HCT116 (cell line): ENCODE measurements around the gene TBPL1.

Source experiments
- EZH2phosphoT487 ChIP-seq: fragments of 200-600 bp; IDR thresholded peaks from 2 replicates; pipeline ENCODE4 v1.6.1; 2018; ENCODE audit warnings: antibody characterized with exemption, borderline replicate concordance
- JUND ChIP-seq: IDR thresholded peaks from 2 replicates; pipeline ENCODE4 v1.6.1; 2012
- SRF ChIP-seq: IDR thresholded peaks from 2 replicates; pipeline ENCODE4 v1.6.1; 2012; ENCODE audit warnings: low read depth
- TF ChIP-seq, protein P1 (sequence below), 3 experiments: fragments of 200-600 bp in 1 of 3; sonication (generic) in 1 of 3; IDR thresholded peaks in 2 of 3; conservative IDR thresholded peaks in 1 of 3; 2 replicates each; pipeline ENCODE4 v1.5.1; 2012 to 2017; ENCODE audit warnings: low read depth in 2 of 3, low read length in 2 of 3, antibody characterized with exemption in 1 of 3, borderline replicate concordance in 1 of 3, control low read depth in 1 of 3, mild to moderate bottlenecking in 1 of 3, mixed read lengths in 1 of 3, mixed run types in 1 of 3, moderate library complexity in 1 of 3; ENCODE audit not compliant: insufficient read depth in 1 of 3

- TF ChIP-seq SRF (no peak), EZH2phosphoT487 (no peak), JUND (no peak)
- TF ChIP-seq, protein P1, sequence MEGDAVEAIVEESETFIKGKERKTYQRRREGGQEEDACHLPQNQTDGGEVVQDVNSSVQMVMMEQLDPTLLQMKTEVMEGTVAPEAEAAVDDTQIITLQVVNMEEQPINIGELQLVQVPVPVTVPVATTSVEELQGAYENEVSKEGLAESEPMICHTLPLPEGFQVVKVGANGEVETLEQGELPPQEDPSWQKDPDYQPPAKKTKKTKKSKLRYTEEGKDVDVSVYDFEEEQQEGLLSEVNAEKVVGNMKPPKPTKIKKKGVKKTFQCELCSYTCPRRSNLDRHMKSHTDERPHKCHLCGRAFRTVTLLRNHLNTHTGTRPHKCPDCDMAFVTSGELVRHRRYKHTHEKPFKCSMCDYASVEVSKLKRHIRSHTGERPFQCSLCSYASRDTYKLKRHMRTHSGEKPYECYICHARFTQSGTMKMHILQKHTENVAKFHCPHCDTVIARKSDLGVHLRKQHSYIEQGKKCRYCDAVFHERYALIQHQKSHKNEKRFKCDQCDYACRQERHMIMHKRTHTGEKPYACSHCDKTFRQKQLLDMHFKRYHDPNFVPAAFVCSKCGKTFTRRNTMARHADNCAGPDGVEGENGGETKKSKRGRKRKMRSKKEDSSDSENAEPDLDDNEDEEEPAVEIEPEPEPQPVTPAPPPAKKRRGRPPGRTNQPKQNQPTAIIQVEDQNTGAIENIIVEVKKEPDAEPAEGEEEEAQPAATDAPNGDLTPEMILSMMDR (IDR thresholded peaks at IDR 0.05 in 2 of 3, conservative IDR thresholded peaks at IDR 0.05 in 1 of 3; ENCODE audit: borderline replicate concordance in 1 of 3, insufficient read depth in 1 of 3, low read depth in 2 of 3, low read length in 2 of 3): no peak
Observed at GRCh38 chr6:134031696-134032255, 78.8 kb downstream of the TBPL1 start.
